Naive B cell (primary cell): Measurements from ENCODE around the gene MYO3B. TPM values are rescaled to one million over a fixed set of nuclear protein-coding genes. Genes with fewer than 3 reads are reported as not detected.
A peak's percentile ranks its signal among the peaks of the same experiment; 100 is the strongest.

ENCODE experiments used
- ATAC-seq, 2 donors: fragments of 150-1000 bp; cut with Tn5 transposase; 2 replicates each; pipeline ENCODE4 v1.10.0; 2021; ENCODE audit warnings: low read depth in 2 of 2, mild to moderate bottlenecking in 2 of 2, moderate library complexity in 2 of 2
- DNase-seq: peaks from one replicate; pipeline ENCODE4 v3.0.0; 2022
- H3K27ac Mint-ChIP-seq, 6 donors: one replicate each; pipeline ENCODE4 v1.8.0; 2020 to 2022; ENCODE audit warnings: mild to moderate bottlenecking in 6 of 6, mixed read lengths in 6 of 6, moderate library complexity in 5 of 6, inconsistent platforms in 2 of 6
- H3K27me3 Mint-ChIP-seq, 3 donors: one replicate each; pipeline ENCODE4 v1.8.0; 2021 to 2022; ENCODE audit warnings: mixed read lengths in 3 of 3, mild to moderate bottlenecking in 1 of 3
- H3K36me3 Mint-ChIP-seq, 2 donors: one replicate each; pipeline ENCODE4 v1.8.0; 2020 to 2022; ENCODE audit warnings: mixed read lengths in 2 of 2, inconsistent platforms in 1 of 2, mild to moderate bottlenecking in 1 of 2
- H3K4me1 Mint-ChIP-seq, 3 donors: one replicate each; pipeline ENCODE4 v1.8.0; 2020 to 2022; ENCODE audit warnings: mixed read lengths in 3 of 3, inconsistent platforms in 1 of 3, mild to moderate bottlenecking in 1 of 3, moderate library complexity in 1 of 3
- H3K4me3 Mint-ChIP-seq, 8 donors: one replicate each; pipeline ENCODE4 v1.8.0; 2020 to 2022; ENCODE audit warnings: mild to moderate bottlenecking in 8 of 8, mixed read lengths in 8 of 8, moderate library complexity in 8 of 8, inconsistent platforms in 2 of 8
- H3K9me3 Mint-ChIP-seq, 7 donors: one replicate each; pipeline ENCODE4 v1.8.0; 2020 to 2022; ENCODE audit warnings: mixed read lengths in 7 of 7, mild to moderate bottlenecking in 5 of 7, inconsistent platforms in 2 of 7, moderate library complexity in 1 of 7
- polyA plus RNA-seq, 6 donors: library from polyadenylated mRNA; unstranded; fragments of 300-500 nt; fragmentation: Illumina TruSeq; gene quantifications; one replicate each; pipeline ENCODE4 v1.2.3, GENCODE V29; 2021; ENCODE audit warnings: low read depth in 6 of 6

Gene MYO3B
- polyA plus RNA-seq, 6 donors from 2014 or later, result not detected

GRCh38 chr2:170396799-170397459, 219.0 kb downstream of the MYO3B start:
- Mint-ChIP-seq H3K27me3 (peaks cover 24 to 43% (median 43%) of the 10 kb centered on the region in 3 donors), H3K9me3 (no peaks in the 10 kb centered on the region)
- ATAC-seq, result no peak

GRCh38 chr2:170401187-170401586, 223.2 kb downstream of the MYO3B start:
- no peak overlapping the region for H3K27ac Mint-ChIP-seq
- H3K9me3 Mint-ChIP-seq, result no peaks in the 10 kb centered on the region
- no peak for ATAC-seq
- peaks cover 25 to 48% (median 41%) of the 10 kb centered on the region in 3 donors for H3K27me3 Mint-ChIP-seq
- no peaks in the 10 kb centered on the region for H3K4me1 Mint-ChIP-seq
- DNase-seq, result no peak
- no peaks in the 10 kb centered on the region for H3K36me3 Mint-ChIP-seq
- H3K4me3 Mint-ChIP-seq, result no peak overlapping the region

More at GRCh38 chr2:170396799-170397459, 219.0 kb downstream of the MYO3B start:
- Mint-ChIP-seq H3K36me3 (no peaks in the 10 kb centered on the region), H3K27ac (no peak overlapping the region), H3K4me1 (no peaks in the 10 kb centered on the region), H3K4me3 (no peak overlapping the region)
- DNase-seq, result no peak

GRCh38 chr2:170404846-170405245, 226.9 kb downstream of the MYO3B start:
- ATAC-seq (no peak), DNase-seq (no peak)
- Mint-ChIP-seq H3K4me1 (peaks cover 14 to 18% (median 16%) of the 10 kb centered on the region in 3 donors), H3K4me3 (no peak overlapping the region), H3K27me3 (peaks cover 37 to 59% (median 44%) of the 10 kb centered on the region in 3 donors), H3K36me3 (no peaks in the 10 kb centered on the region), H3K27ac (no peak overlapping the region), H3K9me3 (peaks cover 0 to 5% (median 0%) of the 10 kb centered on the region in 7 donors)

GRCh38 chr2:170405326-170405725, 227.4 kb downstream of the MYO3B start:
- Mint-ChIP-seq H3K27ac (no peak overlapping the region), H3K9me3 (peaks cover 0 to 5% (median 0%) of the 10 kb centered on the region in 7 donors), H3K4me1 (peaks cover 14 to 18% (median 16%) of the 10 kb centered on the region in 3 donors), H3K27me3 (peaks cover 39 to 56% (median 41%) of the 10 kb centered on the region in 3 donors), H3K4me3 (no peak overlapping the region), H3K36me3 (no peaks in the 10 kb centered on the region)
- DNase-seq, result no peak
- no peak for ATAC-seq

GRCh38 chr2:170408461-170409163, 230.7 kb downstream of the MYO3B start:
- Mint-ChIP-seq H3K36me3 (no peaks in the 10 kb centered on the region), H3K4me1 (peaks cover 14 to 18% (median 16%) of the 10 kb centered on the region in 3 donors), H3K9me3 (peaks cover 0 to 5% (median 0%) of the 10 kb centered on the region in 7 donors), H3K27ac (peak overlapping the region in 2 of 6 donors; percentile 79 to 84), H3K27me3 (peaks cover 29 to 56% (median 39%) of the 10 kb centered on the region in 3 donors), H3K4me3 (peak overlapping the region in 4 of 8 donors; percentile 20 to 77 (median 54))
- DNase-seq (no peak), ATAC-seq (peak; percentile 20 to 41)

- Mint-ChIP-seq H3K27ac (peak overlapping the region in 2 of 6 donors; percentile 79 to 84), H3K9me3 (peaks cover 0 to 5% (median 0%) of the 10 kb centered on the region in 7 donors), H3K4me1 (peaks cover 14 to 18% (median 16%) of the 10 kb centered on the region in 3 donors), H3K36me3 (no peaks in the 10 kb centered on the region), H3K4me3 (peak overlapping the region in 6 of 8 donors; percentile 18 to 77 (median 42)), H3K27me3 (peaks cover 29 to 56% (median 39%) of the 10 kb centered on the region in 3 donors)
- peak; percentile 26 for DNase-seq
- ATAC-seq, result no peak
Observed at GRCh38 chr2:170409164-170409535, 231.2 kb downstream of the MYO3B start.

- Mint-ChIP-seq H3K4me1 (peaks cover 14 to 18% (median 16%) of the 10 kb centered on the region in 3 donors), H3K27ac (no peak overlapping the region), H3K27me3 (peaks cover 26 to 47% (median 30%) of the 10 kb centered on the region in 3 donors), H3K36me3 (no peaks in the 10 kb centered on the region), H3K9me3 (peaks cover 0 to 10% (median 4%) of the 10 kb centered on the region in 7 donors), H3K4me3 (no peak overlapping the region)
- ATAC-seq, result no peak
- no peak for DNase-seq
Observed at GRCh38 chr2:170411660-170412059, 233.7 kb downstream of the MYO3B start.

- H3K4me1 Mint-ChIP-seq, result no peaks in the 10 kb centered on the region
Observed at GRCh38 chr2:170420961-170421687, 243.2 kb downstream of the MYO3B start.

GRCh38 chr2:170423919-170424318, 246.0 kb downstream of the MYO3B start:
- Mint-ChIP-seq H3K27ac (no peak overlapping the region), H3K4me1 (no peaks in the 10 kb centered on the region), H3K36me3 (no peaks in the 10 kb centered on the region), H3K27me3 (peaks cover 0 to 20% (median 10%) of the 10 kb centered on the region in 3 donors), H3K9me3 (no peaks in the 10 kb centered on the region), H3K4me3 (no peak overlapping the region)
- DNase-seq (no peak), ATAC-seq (no peak)

More at GRCh38 chr2:170420961-170421687, 243.2 kb downstream of the MYO3B start:
- no peak for ATAC-seq
- H3K4me3 Mint-ChIP-seq, result no peak overlapping the region
- H3K36me3 Mint-ChIP-seq, result no peaks in the 10 kb centered on the region
- H3K27me3 Mint-ChIP-seq, result peaks cover 10 to 28% (median 10%) of the 10 kb centered on the region in 3 donors
- no peak overlapping the region for H3K27ac Mint-ChIP-seq
- DNase-seq, result no peak
- H3K9me3 Mint-ChIP-seq, result no peaks in the 10 kb centered on the region

GRCh38 chr2:170425281-170425751, 247.4 kb downstream of the MYO3B start:
- Mint-ChIP-seq H3K36me3 (no peaks in the 10 kb centered on the region), H3K9me3 (no peaks in the 10 kb centered on the region), H3K4me3 (no peak overlapping the region), H3K27ac (no peak overlapping the region), H3K4me1 (no peaks in the 10 kb centered on the region), H3K27me3 (peaks cover 0 to 20% (median 7%) of the 10 kb centered on the region in 3 donors)
- ATAC-seq (no peak), DNase-seq (no peak)

- Mint-ChIP-seq H3K36me3 (no peaks in the 10 kb centered on the region), H3K4me1 (no peaks in the 10 kb centered on the region), H3K27me3 (peaks cover 0 to 15% (median 5%) of the 10 kb centered on the region in 3 donors), H3K4me3 (no peak overlapping the region), H3K9me3 (peaks cover 0 to 5% (median 0%) of the 10 kb centered on the region in 7 donors), H3K27ac (no peak overlapping the region)
- DNase-seq (no peak), ATAC-seq (no peak)
Observed at GRCh38 chr2:170428868-170429267, 250.9 kb downstream of the MYO3B start.

GRCh38 chr2:170432823-170433222, 254.9 kb downstream of the MYO3B start:
- H3K27ac Mint-ChIP-seq, result no peak overlapping the region
- no peak overlapping the region for H3K4me3 Mint-ChIP-seq
- H3K36me3 Mint-ChIP-seq, result no peaks in the 10 kb centered on the region
- DNase-seq (no peak), ATAC-seq (no peak)
- no peaks in the 10 kb centered on the region for H3K4me1 Mint-ChIP-seq
- H3K9me3 Mint-ChIP-seq, result peaks cover 0 to 5% (median 0%) of the 10 kb centered on the region in 7 donors
- peaks cover 0 to 22% (median 12%) of the 10 kb centered on the region in 3 donors for H3K27me3 Mint-ChIP-seq

GRCh38 chr2:170433448-170433847, 255.5 kb downstream of the MYO3B start:
- no peaks in the 10 kb centered on the region for H3K4me1 Mint-ChIP-seq
- DNase-seq (no peak), ATAC-seq (no peak)
- no peak overlapping the region for H3K4me3 Mint-ChIP-seq
- H3K27ac Mint-ChIP-seq, result no peak overlapping the region
- peaks cover 0 to 5% (median 0%) of the 10 kb centered on the region in 7 donors for H3K9me3 Mint-ChIP-seq
- no peaks in the 10 kb centered on the region for H3K36me3 Mint-ChIP-seq
- peaks cover 0 to 27% (median 16%) of the 10 kb centered on the region in 3 donors for H3K27me3 Mint-ChIP-seq
